Effector memory CD4-positive, alpha-beta T cell (primary cell): ENCODE results near the gene AGO3.
"Not testable (repeated sequence)": the region's sequence is repeated elsewhere in the genome, so short reads cannot be mapped to it uniquely, and the experiment has no call there.

ENCODE experiments used
- DNase-seq, 3 donors: peaks; one replicate each; pipeline ENCODE4 v3.0.0-alpha.2; 2020
- H3K27ac ChIP-seq: 2 replicates; pipeline ENCODE4 v1.7.0; 2013; ENCODE audit warnings: mild to moderate bottlenecking, low read length, moderate library complexity; ENCODE audit not compliant: insufficient read depth, poor library complexity, severe bottlenecking
- H3K27me3 ChIP-seq: replicated peaks from 2 replicates; pipeline ENCODE4 v1.7.0; 2013; ENCODE audit warnings: mild to moderate bottlenecking, low read length; ENCODE audit not compliant: insufficient read depth, control insufficient read depth, poor library complexity, severe bottlenecking
- H3K36me3 ChIP-seq: 2 replicates; pipeline ENCODE4 v1.7.0; 2013; ENCODE audit warnings: mild to moderate bottlenecking, low read length, moderate library complexity; ENCODE audit not compliant: control insufficient read depth, insufficient read depth
- H3K4me1 ChIP-seq: 2 replicates; pipeline ENCODE4 v1.7.0; 2013; ENCODE audit warnings: low read length, mild to moderate bottlenecking; ENCODE audit not compliant: control insufficient read depth, insufficient read depth, poor library complexity, severe bottlenecking
- H3K4me3 ChIP-seq: 2 replicates; pipeline ENCODE4 v1.7.0; 2013; ENCODE audit warnings: low read length, low read depth, mild to moderate bottlenecking; ENCODE audit not compliant: insufficient read depth, poor library complexity, severe bottlenecking
- H3K9me3 ChIP-seq: 2 replicates; pipeline ENCODE4 v1.7.0; 2013; ENCODE audit warnings: mild to moderate bottlenecking, low read length, moderate library complexity; ENCODE audit not compliant: control insufficient read depth

The AGO3 gene

DNA sequence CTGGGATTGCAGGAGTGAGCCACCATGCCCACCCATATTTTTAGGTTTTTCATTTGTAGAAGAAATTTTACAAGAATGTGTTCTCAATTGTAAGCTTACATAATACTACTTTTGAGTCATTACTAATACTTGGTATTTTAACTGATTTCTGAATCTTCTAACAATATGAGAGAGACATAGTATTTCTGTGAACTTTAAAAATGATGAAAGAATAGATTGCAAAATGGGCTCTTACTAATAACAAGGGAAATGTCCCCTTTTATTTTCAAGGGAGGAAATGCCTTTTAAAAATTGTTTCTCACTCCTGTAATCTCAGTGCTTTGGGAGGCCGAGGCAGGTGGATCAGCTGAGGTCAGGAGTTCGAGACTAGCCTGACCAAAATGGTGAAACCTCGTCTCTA lies 5.9 kb downstream of the AGO3 start:
- DNase-seq: no peak
- Histone ChIP-seq H3K27ac (no peak overlapping the region), H3K4me3 (no peak overlapping the region), H3K4me1 (no peaks in the 10 kb centered on the region), H3K27me3 (no peaks in the 10 kb centered on the region), H3K36me3 (no peaks in the 10 kb centered on the region), H3K9me3 (no peaks in the 10 kb centered on the region)

DNA sequence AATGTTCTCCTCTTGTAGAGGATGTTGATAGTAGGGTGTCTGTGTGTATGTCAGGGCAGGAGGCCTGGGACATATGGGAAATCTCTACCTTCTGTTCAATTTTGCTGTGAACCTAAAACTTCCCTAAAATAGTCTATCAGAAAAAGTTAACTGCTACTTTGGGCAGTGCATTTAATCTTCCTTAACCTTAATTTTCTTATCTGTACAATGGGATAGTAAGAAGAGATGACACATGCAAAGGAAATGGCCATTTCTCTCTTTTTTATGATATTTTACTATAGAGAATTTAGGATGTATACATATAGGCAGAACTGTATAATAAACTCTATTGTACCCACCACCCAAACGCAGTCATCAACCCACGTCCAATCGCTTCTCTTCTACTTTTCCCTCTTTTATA lies 8.6 kb downstream of the AGO3 start:
- no peaks in the 10 kb centered on the region for H3K36me3 ChIP-seq
- H3K4me1 ChIP-seq: peaks cover 3% of the 10 kb centered on the region
- H3K9me3 ChIP-seq: no peaks in the 10 kb centered on the region
- H3K27ac ChIP-seq: no peak overlapping the region
- H3K4me3 ChIP-seq: no peak overlapping the region
- no peak for DNase-seq
- H3K27me3 ChIP-seq: no peaks in the 10 kb centered on the region

DNA sequence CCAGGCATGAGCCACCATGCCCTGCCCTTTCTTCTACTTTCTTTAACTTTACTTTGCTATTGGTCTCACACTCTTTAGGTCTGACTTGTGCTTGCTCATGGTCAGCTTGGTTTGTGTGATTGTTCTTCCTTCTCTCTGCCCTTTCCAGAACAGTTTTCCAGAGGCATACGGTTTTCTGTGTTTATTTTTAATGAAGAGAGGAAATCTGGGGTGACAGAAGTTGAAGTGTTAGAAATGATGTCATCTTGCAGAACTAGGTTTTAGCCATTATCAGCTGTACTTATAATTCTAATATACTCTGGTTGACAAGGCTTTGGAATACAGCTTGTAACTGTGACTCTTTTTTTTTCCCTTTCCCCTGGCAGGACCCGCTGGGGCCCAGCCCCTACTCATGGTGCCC lies 14.4 kb downstream of the AGO3 start:
- no peak for DNase-seq
- Histone ChIP-seq H3K27me3 (no peaks in the 10 kb centered on the region), H3K27ac (no peak overlapping the region), H3K9me3 (no peaks in the 10 kb centered on the region), H3K36me3 (peaks cover 6% of the 10 kb centered on the region), H3K4me3 (no peak overlapping the region), H3K4me1 (peaks cover 3% of the 10 kb centered on the region)

DNA sequence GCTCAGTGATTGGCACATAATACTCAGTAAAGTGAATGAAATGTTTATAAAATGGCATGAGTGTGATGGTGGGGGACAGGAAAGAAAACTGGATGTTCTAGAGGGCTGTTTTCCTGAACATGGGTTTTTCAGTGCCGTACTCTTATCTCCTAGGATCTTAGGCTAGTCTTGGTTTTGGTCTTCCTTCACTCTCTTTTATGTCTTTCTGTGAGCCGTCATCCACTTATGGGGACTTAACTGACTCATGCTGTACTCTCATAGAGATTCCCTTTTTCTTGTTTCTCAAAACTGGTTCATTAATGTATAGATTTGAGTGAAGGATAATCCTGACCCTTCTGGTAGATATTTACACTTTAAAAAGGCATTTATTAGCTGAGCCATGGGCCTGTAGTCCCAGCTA lies 16.6 kb downstream of the AGO3 start:
- Histone ChIP-seq H3K9me3 (no peaks in the 10 kb centered on the region), H3K36me3 (peaks cover 6% of the 10 kb centered on the region), H3K4me3 (no peak overlapping the region), H3K27ac (no peak overlapping the region), H3K4me1 (peaks cover 3% of the 10 kb centered on the region), H3K27me3 (no peaks in the 10 kb centered on the region)
- DNase-seq: no peak

DNA sequence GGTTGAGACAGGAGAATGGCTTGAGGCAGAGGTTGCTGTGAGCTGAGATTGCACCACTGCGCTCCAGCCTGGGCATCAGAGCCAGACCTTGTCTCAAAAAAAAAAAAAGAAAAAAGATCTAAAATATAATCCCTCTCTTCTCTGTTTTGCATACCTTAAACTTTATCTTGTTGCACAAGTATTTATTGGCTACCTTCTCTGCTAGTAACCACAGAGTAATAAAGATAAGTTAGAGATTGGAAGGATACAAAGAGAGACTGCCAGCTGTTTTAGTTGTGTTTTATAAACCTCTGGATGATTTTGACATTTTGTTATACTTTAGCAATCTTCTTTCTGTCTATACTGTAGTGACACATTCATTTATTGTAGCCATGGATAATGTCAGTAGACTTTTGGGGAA lies 27.7 kb downstream of the AGO3 start:
- H3K36me3 ChIP-seq: peaks cover 4% of the 10 kb centered on the region
- H3K4me3 ChIP-seq: no peak overlapping the region
- no peaks in the 10 kb centered on the region for H3K4me1 ChIP-seq
- no peaks in the 10 kb centered on the region for H3K27me3 ChIP-seq
- DNase-seq: no peak
- no peaks in the 10 kb centered on the region for H3K9me3 ChIP-seq
- no peak overlapping the region for H3K27ac ChIP-seq

DNA sequence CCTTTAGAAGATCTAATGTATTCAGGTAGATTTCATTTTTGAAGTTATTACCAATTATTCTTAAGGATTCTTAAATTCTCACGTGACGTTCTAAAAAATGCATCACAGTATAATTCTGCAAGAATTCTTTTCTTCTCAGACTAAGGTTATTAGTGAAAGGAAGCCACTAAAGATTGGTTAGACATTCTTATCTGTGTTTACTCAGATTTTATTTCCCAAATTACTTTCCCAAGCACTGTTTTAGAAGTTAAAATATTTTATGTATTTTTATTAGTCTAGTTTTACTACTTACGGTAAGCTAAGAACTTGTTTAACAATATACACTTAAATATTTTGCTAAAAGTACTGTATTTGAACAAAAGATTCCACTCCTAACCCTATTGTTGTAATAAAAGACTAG lies 28.4 kb downstream of the AGO3 start:
- no peak overlapping the region for H3K27ac ChIP-seq
- H3K27me3 ChIP-seq: no peaks in the 10 kb centered on the region
- DNase-seq: no peak
- no peaks in the 10 kb centered on the region for H3K9me3 ChIP-seq
- H3K4me3 ChIP-seq: no peak overlapping the region
- peaks cover 4% of the 10 kb centered on the region for H3K36me3 ChIP-seq
- no peaks in the 10 kb centered on the region for H3K4me1 ChIP-seq

DNA sequence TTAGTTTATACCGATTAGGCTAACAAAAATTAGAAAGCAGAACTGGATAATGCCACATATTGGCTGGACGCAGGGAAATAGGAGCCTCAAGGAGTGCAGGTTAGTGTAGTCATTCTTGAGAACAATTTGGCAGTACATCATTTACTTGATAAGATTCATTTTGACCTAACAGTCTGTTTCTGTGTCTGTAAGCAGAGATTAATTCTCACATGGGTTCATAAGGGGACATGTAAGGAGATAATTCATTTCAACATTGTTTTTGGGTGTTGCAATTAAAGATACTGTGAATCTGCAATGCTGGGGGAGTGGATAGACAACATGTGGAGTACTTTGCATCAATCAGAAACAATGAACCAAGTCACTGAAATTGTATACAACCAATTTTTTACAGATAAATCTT lies 32.0 kb downstream of the AGO3 start:
- DNase-seq: no peak
- Histone ChIP-seq H3K27ac (no peak overlapping the region), H3K9me3 (no peaks in the 10 kb centered on the region), H3K36me3 (peaks cover 5% of the 10 kb centered on the region), H3K4me3 (no peak overlapping the region), H3K27me3 (no peaks in the 10 kb centered on the region), H3K4me1 (no peaks in the 10 kb centered on the region)

DNA sequence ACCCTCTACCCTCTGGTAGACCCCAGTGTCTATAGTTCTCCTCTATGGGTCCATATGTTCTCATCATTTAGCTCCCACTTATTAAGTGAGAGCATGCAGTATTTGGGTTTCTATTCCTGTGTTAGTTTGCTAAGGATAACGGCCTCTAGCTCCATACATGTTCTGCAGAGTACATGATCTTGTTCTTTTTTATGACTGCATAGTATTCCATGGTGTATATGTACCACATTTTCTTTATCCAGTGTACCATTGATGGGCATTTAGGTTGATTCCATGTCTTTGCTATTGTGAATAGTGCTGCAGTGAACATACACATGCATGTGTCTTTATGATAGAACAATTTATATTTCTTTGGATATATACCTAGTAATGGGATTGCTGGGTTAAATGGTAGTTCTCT lies 33.4 kb downstream of the AGO3 start:
- not testable (repeated sequence) for H3K27me3 ChIP-seq, H3K4me3 ChIP-seq, H3K4me1 ChIP-seq, H3K9me3 ChIP-seq, DNase-seq, H3K27ac ChIP-seq
- peaks cover 14% of the 10 kb centered on the region for H3K36me3 ChIP-seq

DNA sequence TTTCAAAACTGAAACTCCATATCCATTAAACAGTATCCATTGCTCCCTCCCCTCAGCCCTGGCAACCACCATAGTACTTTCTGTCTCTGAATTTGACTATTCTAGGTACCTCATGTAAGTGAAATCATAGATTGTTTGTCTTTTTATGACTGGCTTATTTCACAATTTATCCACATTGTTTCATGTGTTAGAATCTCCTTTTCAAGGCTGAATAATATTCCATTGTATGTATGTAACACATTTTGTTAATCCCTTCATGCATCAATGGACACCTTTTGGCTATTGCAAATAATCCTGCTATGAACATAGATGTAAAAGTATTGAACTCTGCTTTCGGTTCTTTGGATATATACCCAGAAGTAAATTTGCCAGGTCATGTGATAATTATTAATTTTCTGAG lies 37.5 kb downstream of the AGO3 start:
- no peaks in the 10 kb centered on the region for H3K9me3 ChIP-seq
- no peaks in the 10 kb centered on the region for H3K27me3 ChIP-seq
- no peak for DNase-seq
- H3K4me1 ChIP-seq: no peaks in the 10 kb centered on the region
- H3K36me3 ChIP-seq: peaks cover 27% of the 10 kb centered on the region
- H3K27ac ChIP-seq: no peak overlapping the region
- no peak overlapping the region for H3K4me3 ChIP-seq

DNA sequence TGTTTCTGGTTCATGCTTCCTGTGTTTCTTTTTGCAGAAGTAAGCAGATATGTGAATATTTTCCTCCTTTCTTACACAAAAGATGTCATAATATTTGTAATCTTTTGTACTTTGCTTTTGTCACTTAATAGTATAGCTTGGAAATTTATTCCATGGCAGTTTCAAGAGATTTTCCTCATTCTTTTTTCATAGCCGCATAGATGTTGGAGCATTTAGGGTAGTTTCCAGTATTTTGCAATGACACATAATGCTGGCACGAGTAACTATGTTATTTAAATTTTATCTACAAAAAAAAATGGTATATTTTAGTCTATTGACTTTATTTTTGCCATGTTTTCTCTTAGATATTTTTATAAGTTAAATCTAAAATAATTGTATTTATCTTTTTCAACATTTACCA lies 40.7 kb downstream of the AGO3 start:
- no peaks in the 10 kb centered on the region for H3K4me1 ChIP-seq
- no peak overlapping the region for H3K27ac ChIP-seq
- H3K9me3 ChIP-seq: no peaks in the 10 kb centered on the region
- no peak for DNase-seq
- H3K27me3 ChIP-seq: no peaks in the 10 kb centered on the region
- no peak overlapping the region for H3K4me3 ChIP-seq
- peaks cover 36% of the 10 kb centered on the region for H3K36me3 ChIP-seq

DNA sequence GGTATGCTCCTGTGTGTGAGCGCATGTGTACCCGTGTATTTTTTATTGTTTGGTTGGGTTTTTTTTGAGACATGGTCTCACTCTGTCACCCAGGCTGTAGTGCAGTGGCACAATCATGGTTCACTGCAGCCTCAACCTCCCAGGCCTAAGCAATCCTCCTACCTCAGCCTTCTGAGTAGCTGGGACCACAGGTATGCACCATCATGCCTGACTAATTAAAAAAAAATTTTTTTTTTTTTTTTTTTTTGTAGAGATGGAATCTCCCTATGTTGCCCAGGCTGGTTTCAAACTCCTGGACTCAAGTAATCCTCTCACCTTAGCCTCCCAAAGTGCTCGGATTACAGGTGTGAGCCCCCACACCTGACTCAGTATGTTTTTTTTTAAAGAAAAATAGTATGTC lies 41.7 kb downstream of the AGO3 start:
- not testable (repeated sequence) for H3K9me3 ChIP-seq, H3K27me3 ChIP-seq, H3K4me3 ChIP-seq, H3K4me1 ChIP-seq, H3K27ac ChIP-seq, DNase-seq
- peaks cover 34% of the 10 kb centered on the region for H3K36me3 ChIP-seq
